ENCODE results near the gene GLP1R.

GLP1R gene

DNA sequence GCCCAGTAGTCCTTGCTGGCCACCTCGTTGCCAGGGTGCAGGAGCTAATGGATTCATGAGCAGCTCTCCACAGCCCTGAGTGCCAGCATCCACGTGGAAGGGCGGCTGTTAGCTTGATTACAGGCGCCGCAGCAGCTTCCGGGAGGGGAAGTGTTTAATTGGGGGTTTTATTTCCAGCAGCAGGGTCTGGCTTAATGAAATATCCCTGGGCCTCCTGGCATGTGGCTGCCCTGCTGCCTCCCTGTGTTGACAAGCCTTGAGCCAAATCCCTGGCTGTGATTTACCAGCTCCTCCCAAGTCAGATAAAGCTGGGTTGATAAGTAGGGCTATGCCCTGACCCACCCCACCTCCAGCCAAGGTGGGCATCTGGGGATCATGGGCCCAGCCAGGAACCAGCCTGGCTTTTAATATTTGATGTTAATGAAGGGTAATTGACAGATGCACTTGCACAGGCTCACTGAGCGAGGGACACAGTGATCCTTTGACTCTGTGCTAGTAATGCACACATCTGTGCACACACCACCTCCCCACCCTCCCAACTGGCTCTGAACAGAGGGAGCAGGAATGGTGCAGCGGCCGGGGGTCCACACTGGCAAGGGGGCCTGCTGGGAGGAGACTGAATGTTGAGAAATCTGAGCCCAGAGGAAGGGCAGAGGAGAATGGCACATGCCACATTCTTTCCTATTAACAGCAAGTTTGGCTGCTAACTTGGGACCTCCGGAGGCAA is 13.6 kb downstream of the GLP1R start:
- H3K27ac ChIP-seq (ENCODE audit: extremely low read depth, low read depth, low read length): no peak overlapping the region; the same call in 1 of the 2 replicates
- ChIA-PET POLR2A (no interaction called here), CTCF (interaction anchor here (2.3 kb wide), 1 partner anchor 32 kb away, joined by 7 read pairs; no protein-coding TSS in a partner anchor)
- peaks cover 27% of the 10 kb centered on the region for H3K4me1 ChIP-seq (ENCODE audit: control insufficient read depth, insufficient read depth, low read length)
- no peaks in the 10 kb centered on the region for H3K36me3 ChIP-seq (ENCODE audit: control insufficient read depth in 2 of 2, insufficient read depth in 1 of 2, low read length in 2 of 2)
- H3K9me3 ChIP-seq (ENCODE audit: control insufficient read depth, insufficient read depth, low read depth, low read length): no peaks in the 10 kb centered on the region
- H3K4me3 ChIP-seq (ENCODE audit: low read depth, low read length): no peak overlapping the region
- TF ChIP-seq, protein P1, sequence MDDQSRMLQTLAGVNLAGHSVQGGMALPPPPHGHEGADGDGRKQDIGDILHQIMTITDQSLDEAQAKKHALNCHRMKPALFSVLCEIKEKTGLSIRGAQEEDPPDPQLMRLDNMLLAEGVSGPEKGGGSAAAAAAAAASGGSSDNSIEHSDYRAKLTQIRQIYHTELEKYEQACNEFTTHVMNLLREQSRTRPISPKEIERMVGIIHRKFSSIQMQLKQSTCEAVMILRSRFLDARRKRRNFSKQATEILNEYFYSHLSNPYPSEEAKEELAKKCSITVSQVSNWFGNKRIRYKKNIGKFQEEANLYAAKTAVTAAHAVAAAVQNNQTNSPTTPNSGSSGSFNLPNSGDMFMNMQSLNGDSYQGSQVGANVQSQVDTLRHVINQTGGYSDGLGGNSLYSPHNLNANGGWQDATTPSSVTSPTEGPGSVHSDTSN (CRISPR knock-in tag; IDR thresholded peaks at IDR 0.05): 0 out of 2 replicates have a peak, but pooled peaks have one; percentile 26
- TF ChIP-seq PRDM1 (tag by site-specific recombination; IDR thresholded peaks at IDR 0.05) (no peak), HOXC10 (CRISPR knock-in tag; IDR thresholded peaks at IDR 0.05) (no peak), WT1 (tag by site-specific recombination; IDR thresholded peaks at IDR 0.05) (peak; percentile 87), SP7 (tag by site-specific recombination; IDR thresholded peaks at IDR 0.05) (peak; percentile 97), GFI1B (tag by site-specific recombination; IDR thresholded peaks at IDR 0.05) (0 out of 2 replicates have a peak, but pooled peaks have one; percentile 28), ZNF785 (tag by site-specific recombination; IDR thresholded peaks at IDR 0.05) (no peak), ZNF16 (tag by site-specific recombination; IDR thresholded peaks at IDR 0.05; ENCODE audit: low read depth) (no peak), ZNF114 (tag by site-specific recombination; IDR thresholded peaks at IDR 0.05) (no peak), ZNF514 (tag by site-specific recombination; IDR thresholded peaks at IDR 0.05) (no peak), OSR2 (tag by site-specific recombination; IDR thresholded peaks at IDR 0.05) (peak; percentile 86), ZSCAN30 (tag by site-specific recombination; IDR thresholded peaks at IDR 0.05) (no peak), ZIC2 (tag by site-specific recombination; IDR thresholded peaks at IDR 0.05) (peak; percentile 82), GLIS1 (tag by site-specific recombination; IDR thresholded peaks at IDR 0.05) (peak; percentile 82), FEZF1 (tag by site-specific recombination; IDR thresholded peaks at IDR 0.05) (no peak; the same call in 1 of the 2 replicates), ZNF830 (tag by site-specific recombination; IDR thresholded peaks at IDR 0.05; ENCODE audit: low read depth) (no peak), GLI4 (tag by site-specific recombination; IDR thresholded peaks at IDR 0.05) (no peak), ZFP37 (tag by site-specific recombination; IDR thresholded peaks at IDR 0.05) (no peak), ZNF521 (tag by site-specific recombination; IDR thresholded peaks at IDR 0.05) (no peak), HOXD13 (CRISPR knock-in tag; IDR thresholded peaks at IDR 0.05; ENCODE audit: borderline replicate concordance) (no peak), ZNF132 (tag by site-specific recombination; IDR thresholded peaks at IDR 0.05; ENCODE audit: borderline replicate concordance) (no peak), ZNF202 (tag by site-specific recombination; IDR thresholded peaks at IDR 0.05; ENCODE audit: borderline replicate concordance) (no peak), ZNF701 (tag by site-specific recombination; IDR thresholded peaks at IDR 0.05) (no peak), ZNF600 (tag by site-specific recombination; IDR thresholded peaks at IDR 0.05) (no peak), SP2 (tag by site-specific recombination; IDR thresholded peaks at IDR 0.05) (no peak)
- TF ChIP-seq, protein P2, sequence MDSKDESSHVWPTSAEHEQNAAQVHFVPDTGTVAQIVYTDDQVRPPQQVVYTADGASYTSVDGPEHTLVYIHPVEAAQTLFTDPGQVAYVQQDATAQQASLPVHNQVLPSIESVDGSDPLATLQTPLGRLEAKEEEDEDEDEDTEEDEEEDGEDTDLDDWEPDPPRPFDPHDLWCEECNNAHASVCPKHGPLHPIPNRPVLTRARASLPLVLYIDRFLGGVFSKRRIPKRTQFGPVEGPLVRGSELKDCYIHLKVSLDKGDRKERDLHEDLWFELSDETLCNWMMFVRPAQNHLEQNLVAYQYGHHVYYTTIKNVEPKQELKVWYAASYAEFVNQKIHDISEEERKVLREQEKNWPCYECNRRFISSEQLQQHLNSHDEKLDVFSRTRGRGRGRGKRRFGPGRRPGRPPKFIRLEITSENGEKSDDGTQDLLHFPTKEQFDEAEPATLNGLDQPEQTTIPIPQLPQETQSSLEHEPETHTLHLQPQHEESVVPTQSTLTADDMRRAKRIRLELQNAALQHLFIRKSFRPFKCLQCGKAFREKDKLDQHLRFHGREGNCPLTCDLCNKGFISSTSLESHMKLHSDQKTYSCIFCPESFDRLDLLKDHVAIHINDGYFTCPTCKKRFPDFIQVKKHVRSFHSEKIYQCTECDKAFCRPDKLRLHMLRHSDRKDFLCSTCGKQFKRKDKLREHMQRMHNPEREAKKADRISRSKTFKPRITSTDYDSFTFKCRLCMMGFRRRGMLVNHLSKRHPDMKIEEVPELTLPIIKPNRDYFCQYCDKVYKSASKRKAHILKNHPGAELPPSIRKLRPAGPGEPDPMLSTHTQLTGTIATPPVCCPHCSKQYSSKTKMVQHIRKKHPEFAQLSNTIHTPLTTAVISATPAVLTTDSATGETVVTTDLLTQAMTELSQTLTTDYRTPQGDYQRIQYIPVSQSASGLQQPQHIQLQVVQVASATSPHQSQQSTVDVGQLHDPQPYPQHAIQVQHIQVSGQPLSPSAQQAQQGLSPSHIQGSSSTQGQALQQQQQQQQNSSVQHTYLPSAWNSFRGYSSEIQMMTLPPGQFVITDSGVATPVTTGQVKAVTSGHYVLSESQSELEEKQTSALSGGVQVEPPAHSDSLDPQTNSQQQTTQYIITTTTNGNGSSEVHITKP (tag by site-specific recombination; IDR thresholded peaks at IDR 0.05): no peak
- TF ChIP-seq, protein P3, sequence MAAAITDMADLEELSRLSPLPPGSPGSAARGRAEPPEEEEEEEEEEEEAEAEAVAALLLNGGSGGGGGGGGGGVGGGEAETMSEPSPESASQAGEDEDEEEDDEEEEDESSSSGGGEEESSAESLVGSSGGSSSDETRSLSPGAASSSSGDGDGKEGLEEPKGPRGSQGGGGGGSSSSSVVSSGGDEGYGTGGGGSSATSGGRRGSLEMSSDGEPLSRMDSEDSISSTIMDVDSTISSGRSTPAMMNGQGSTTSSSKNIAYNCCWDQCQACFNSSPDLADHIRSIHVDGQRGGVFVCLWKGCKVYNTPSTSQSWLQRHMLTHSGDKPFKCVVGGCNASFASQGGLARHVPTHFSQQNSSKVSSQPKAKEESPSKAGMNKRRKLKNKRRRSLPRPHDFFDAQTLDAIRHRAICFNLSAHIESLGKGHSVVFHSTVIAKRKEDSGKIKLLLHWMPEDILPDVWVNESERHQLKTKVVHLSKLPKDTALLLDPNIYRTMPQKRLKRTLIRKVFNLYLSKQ (tag by site-specific recombination; IDR thresholded peaks at IDR 0.05; ENCODE audit: borderline replicate concordance): no peak
- TF ChIP-seq, protein P4, sequence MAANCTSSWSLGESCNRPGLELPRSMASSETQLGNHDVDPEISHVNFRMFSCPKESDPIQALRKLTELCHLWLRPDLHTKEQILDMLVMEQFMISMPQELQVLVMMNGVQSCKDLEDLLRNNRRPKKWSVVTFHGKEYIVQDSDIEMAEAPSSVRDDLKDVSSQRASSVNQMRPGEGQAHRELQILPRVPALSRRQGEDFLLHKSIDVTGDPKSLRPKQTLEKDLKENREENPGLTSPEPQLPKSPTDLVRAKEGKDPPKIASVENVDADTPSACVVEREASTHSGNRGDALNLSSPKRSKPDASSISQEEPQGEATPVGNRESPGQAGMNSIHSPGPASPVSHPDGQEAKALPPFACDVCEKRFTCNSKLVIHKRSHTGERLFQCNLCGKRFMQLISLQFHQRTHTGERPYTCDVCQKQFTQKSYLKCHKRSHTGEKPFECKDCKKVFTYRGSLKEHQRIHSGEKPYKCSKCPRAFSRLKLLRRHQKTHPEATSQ (tag by site-specific recombination; IDR thresholded peaks at IDR 0.05): no peak
- TF ChIP-seq, protein P5, sequence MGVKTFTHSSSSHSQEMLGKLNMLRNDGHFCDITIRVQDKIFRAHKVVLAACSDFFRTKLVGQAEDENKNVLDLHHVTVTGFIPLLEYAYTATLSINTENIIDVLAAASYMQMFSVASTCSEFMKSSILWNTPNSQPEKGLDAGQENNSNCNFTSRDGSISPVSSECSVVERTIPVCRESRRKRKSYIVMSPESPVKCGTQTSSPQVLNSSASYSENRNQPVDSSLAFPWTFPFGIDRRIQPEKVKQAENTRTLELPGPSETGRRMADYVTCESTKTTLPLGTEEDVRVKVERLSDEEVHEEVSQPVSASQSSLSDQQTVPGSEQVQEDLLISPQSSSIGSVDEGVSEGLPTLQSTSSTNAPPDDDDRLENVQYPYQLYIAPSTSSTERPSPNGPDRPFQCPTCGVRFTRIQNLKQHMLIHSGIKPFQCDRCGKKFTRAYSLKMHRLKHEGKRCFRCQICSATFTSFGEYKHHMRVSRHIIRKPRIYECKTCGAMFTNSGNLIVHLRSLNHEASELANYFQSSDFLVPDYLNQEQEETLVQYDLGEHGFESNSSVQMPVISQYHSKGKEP (tag by site-specific recombination; IDR thresholded peaks at IDR 0.05): no peak

Measured in HEK293 (cell line).